Ascending aorta (tissue), 2 donors: Measurements from ENCODE around the gene EHMT1. TPM values are rescaled to one million over a fixed set of nuclear protein-coding genes. Genes with fewer than 3 reads are reported as not detected.

Experiments
- DNase-seq, 2 donors: peaks; one replicate each; pipeline ENCODE4 v3.0.0-alpha.2; 2019; ENCODE audit warnings: low spot score in 2 of 2
- H3K27ac ChIP-seq, 2 donors: fragments of 200-600 bp; sonication (generic); one replicate each; pipeline ENCODE4 v1.5.1; 2016 to 2017; ENCODE audit warnings: mild to moderate bottlenecking in 1 of 2
- H3K27me3 ChIP-seq: fragments of 200-600 bp; sonication (generic); one replicate; pipeline ENCODE4 v1.5.1; 2017
- H3K36me3 ChIP-seq, 2 donors: fragments of 200-600 bp; sonication (generic); one replicate each; pipeline ENCODE4 v1.5.1; 2016
- H3K4me1 ChIP-seq, 2 donors: fragments of 200-600 bp; sonication (generic); one replicate each; pipeline ENCODE4 v1.5.1; 2016 to 2017; ENCODE audit warnings: mild to moderate bottlenecking in 1 of 2
- H3K4me3 ChIP-seq, 2 donors: fragments of 200-600 bp; sonication (generic); one replicate each; pipeline ENCODE4 v1.5.1; 2016 to 2017; ENCODE audit warnings: mild to moderate bottlenecking in 1 of 2
- H3K9me3 ChIP-seq, 2 donors: fragments of 200-600 bp; sonication (generic); one replicate each; pipeline ENCODE4 v1.5.1; 2016
- intact Hi-C: fragments of 100-400 bp; cut with DNase I; formaldehyde crosslinking; loops from one replicate; pipeline ENCODE4 v1.15.1; 2023
- total RNA-seq: library from RNA; depleted of rRNA; stranded (reverse); fragments of >200 nt; gene quantifications from one replicate; pipeline ENCODE4 v1.1.0, GENCODE V29; 2016
- TF ChIP-seq, protein P1 (sequence below), 3 experiments: fragments of 200-600 bp in 2 of 3; fragments of 450-650 bp in 1 of 3; sonication (generic) in 2 of 3; IDR thresholded peaks; one replicate each; pipeline ENCODE4 v1.5.1; 2016 to 2019; ENCODE audit warnings: antibody characterized with exemption in 3 of 3, mild to moderate bottlenecking in 1 of 3, moderate library complexity in 1 of 3

EHMT1 gene
- total RNA-seq, 1 donor from 2014 or later = 49.9 TPM

DNA sequence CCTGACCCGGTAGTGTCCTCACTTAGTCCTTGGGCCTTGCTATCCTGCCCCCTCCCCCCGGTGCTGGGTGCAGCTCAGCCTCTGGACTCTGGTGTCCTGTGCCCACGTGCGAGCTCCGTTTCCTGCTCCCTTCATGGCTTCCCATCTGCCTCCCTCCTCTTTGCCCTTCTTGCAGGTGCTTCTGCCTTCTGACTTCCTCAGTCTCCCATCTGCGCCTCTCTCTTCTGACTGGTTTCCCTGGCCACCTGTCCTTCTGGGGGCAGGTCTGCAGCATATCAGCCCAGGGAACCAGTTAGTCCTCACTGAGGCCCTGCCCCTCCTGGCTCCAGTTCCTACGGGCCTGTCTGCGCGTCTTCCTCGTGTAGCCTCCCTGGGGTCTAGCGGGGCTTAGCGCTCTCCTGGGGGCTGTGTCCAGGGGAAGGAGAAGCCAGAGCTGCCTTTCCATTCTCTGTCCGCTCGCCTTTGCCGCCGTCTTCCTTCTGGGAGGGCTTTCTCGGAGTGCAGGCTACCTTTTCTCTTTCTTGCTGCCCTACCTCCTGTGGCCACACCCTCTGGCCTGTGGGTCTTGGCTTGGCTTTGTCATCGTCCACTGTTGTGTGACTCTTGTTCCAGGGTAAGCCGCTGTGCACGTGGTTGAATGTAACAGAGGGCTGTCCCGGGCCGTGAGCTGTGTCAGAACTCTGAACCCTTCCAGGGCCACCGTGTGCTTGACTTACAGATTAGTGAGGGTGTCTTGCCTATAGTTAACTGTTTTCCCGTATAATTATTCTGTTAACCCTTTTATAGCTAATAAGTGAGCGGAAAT is 51.8 kb downstream of the EHMT1 start:
- no peaks in the 10 kb centered on the region for H3K27me3 ChIP-seq
- peak in 1 of 2 donors; percentile 59 for DNase-seq
- H3K4me1 ChIP-seq = peaks cover 6 to 9% of the 10 kb centered on the region in 2 donors
- no peak overlapping the region for H3K27ac ChIP-seq
- intact Hi-C loops = loop anchor here (5.0 kb wide), 1 partner anchor 92 kb away; no protein-coding TSS in a partner anchor
- H3K9me3 ChIP-seq = no peaks in the 10 kb centered on the region
- H3K4me3 ChIP-seq = no peak overlapping the region
- peaks cover 0 to 5% of the 10 kb centered on the region in 2 donors for H3K36me3 ChIP-seq
- TF ChIP-seq, protein P1, sequence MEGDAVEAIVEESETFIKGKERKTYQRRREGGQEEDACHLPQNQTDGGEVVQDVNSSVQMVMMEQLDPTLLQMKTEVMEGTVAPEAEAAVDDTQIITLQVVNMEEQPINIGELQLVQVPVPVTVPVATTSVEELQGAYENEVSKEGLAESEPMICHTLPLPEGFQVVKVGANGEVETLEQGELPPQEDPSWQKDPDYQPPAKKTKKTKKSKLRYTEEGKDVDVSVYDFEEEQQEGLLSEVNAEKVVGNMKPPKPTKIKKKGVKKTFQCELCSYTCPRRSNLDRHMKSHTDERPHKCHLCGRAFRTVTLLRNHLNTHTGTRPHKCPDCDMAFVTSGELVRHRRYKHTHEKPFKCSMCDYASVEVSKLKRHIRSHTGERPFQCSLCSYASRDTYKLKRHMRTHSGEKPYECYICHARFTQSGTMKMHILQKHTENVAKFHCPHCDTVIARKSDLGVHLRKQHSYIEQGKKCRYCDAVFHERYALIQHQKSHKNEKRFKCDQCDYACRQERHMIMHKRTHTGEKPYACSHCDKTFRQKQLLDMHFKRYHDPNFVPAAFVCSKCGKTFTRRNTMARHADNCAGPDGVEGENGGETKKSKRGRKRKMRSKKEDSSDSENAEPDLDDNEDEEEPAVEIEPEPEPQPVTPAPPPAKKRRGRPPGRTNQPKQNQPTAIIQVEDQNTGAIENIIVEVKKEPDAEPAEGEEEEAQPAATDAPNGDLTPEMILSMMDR (IDR thresholded peaks at IDR 0.05) = no peak

DNA sequence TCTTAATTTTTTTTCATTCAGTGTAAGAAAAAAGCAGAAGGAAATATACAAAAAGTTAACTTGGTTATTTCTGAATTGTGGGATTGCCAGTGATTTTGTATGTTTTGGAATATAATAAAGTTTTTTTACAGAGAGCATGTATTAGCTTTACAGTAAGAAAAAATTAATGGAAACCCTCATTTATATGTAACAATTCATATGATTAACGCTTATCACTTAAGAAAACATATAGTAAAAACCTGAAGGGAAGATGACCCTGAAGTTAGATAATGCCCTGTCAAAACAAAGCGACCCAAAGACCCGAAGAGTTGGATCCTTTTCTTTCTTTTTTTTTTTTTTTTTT is 52.4 kb downstream of the EHMT1 start:
- DNase-seq = no peak
- TF ChIP-seq, protein P1 (IDR thresholded peaks at IDR 0.05) = no peak
- Histone ChIP-seq H3K27me3 (no peaks in the 10 kb centered on the region), H3K36me3 (peaks cover 0 to 5% of the 10 kb centered on the region in 2 donors), H3K27ac (no peak overlapping the region), H3K9me3 (no peaks in the 10 kb centered on the region), H3K4me1 (peaks cover 6% of the 10 kb centered on the region in 2 donors), H3K4me3 (no peak overlapping the region)
- intact Hi-C loops = loop anchor here (5.0 kb wide), 1 partner anchor 91 kb away; no protein-coding TSS in a partner anchor

DNA sequence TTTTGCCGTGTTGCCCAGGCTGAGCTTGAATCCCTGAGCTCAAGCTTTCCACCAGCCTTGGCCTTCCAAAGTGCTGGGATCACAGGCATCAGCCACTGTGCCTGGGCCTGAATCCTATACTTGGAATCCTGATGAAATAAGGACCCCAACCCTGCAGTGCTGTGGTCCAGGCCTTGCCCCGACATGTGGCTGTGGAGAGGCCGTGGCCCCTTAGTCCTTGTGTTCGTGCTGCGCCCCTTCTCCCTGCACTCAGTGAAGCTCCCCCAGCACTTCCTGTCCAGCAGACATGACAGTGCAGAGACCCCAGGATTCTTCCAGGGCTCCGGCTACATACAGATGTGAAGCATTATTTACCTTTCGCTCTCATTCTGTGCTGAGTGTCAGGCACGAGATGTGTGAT is 52.9 kb downstream of the EHMT1 start:
- Histone ChIP-seq H3K4me1 (peaks cover 4 to 6% of the 10 kb centered on the region in 2 donors), H3K27ac (no peak overlapping the region), H3K4me3 (no peak overlapping the region), H3K9me3 (no peaks in the 10 kb centered on the region), H3K36me3 (peaks cover 0 to 5% of the 10 kb centered on the region in 2 donors), H3K27me3 (no peaks in the 10 kb centered on the region)
- TF ChIP-seq, protein P1 (IDR thresholded peaks at IDR 0.05) = no peak
- DNase-seq = peak in 1 of 2 donors; percentile 53
- intact Hi-C loops = loop anchor here (5.0 kb wide), 1 partner anchor 91 kb away; no protein-coding TSS in a partner anchor

DNA sequence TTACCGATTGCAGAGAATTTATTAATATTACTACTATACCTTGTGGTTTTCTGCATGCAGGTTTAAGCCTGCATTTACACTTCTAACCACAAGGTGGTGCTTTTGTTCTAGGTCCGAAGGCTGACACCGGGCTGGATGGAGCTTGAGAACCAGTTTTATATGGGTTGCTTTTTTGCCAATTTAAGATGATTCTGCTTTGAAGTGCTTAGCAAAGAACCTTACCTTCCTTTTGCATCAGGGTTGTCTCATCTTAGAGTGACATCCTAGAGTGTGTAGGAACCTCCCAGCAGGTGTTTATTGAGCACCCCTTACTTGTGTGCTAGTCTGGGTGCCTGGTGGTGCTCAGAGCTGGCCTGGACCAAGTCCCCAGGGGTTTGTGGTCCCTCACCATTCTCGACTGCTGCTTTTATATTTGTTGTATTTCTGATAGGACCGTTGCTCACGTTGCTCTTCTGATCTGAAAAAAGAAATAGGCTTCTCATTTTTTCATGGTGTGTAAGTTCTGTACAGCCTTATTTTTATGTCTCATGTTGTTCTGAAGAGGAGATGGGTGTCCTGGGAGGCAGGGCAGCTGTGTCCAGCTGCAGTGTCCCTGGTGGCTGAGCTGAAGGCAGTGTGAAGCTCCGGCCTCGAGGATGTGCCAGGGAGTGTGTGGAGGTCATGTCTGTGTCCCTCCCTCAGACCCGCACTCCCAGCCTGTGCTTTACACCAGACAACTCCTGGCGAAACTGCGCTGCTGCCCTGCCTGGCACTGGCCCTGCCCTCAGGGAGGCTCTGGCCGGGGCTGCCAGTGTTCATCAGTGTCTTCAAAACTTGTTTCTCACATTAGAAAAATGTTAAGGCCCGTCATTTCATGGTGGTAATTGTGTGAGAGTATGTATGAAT is 54.3 kb downstream of the EHMT1 start:
- Histone ChIP-seq H3K4me3 (no peak overlapping the region), H3K27me3 (no peaks in the 10 kb centered on the region), H3K27ac (no peak overlapping the region), H3K36me3 (peaks cover 0 to 5% of the 10 kb centered on the region in 2 donors), H3K4me1 (peaks cover 4 to 6% of the 10 kb centered on the region in 2 donors), H3K9me3 (no peaks in the 10 kb centered on the region)
- intact Hi-C loops = loop anchor here (5.0 kb wide), 1 partner anchor 89 kb away; no protein-coding TSS in a partner anchor
- TF ChIP-seq, protein P1 (IDR thresholded peaks at IDR 0.05) = peak; percentile 64 to 85 (median 82)
- DNase-seq = peak in 1 of 2 donors; percentile 61

DNA sequence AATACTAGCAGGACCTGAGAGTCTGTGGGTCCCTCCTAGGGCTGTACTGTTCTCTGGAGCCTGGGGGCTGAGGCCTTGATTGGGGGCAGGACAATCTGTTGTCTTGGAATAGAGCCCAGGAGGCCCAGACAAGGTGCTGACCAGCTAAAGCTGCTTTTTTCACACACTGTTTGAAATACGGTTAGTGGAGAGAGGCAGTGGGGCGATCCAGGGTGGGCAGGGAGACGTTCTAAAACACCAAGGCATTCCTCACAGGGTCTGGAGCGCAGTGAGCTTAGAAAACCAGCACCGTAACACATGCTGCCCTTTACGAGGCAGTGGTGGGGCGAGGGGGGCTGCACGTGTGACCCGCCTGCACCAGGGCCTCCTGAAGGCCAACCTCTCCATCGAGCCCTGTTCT is 55.1 kb downstream of the EHMT1 start:
- H3K27ac ChIP-seq = no peak overlapping the region
- H3K36me3 ChIP-seq = peaks cover 0 to 11% of the 10 kb centered on the region in 2 donors
- intact Hi-C loops = loop anchor here (5.0 kb wide), 1 partner anchor 88 kb away; no protein-coding TSS in a partner anchor
- no peaks in the 10 kb centered on the region for H3K27me3 ChIP-seq
- H3K4me1 ChIP-seq = peaks cover 4 to 6% of the 10 kb centered on the region in 2 donors
- TF ChIP-seq, protein P1 (IDR thresholded peaks at IDR 0.05) = no peak
- no peaks in the 10 kb centered on the region for H3K9me3 ChIP-seq
- no peak overlapping the region for H3K4me3 ChIP-seq
- no peak for DNase-seq
